GM12865 (cell line): Measurements from ENCODE around the gene TMCC1.
"Not testable (repeated sequence)": the region's sequence is repeated elsewhere in the genome, so short reads cannot be mapped to it uniquely, and the experiment has no call there.

ENCODE experiments used
- DNase-seq: peaks from one replicate; pipeline ENCODE4 v3.0.0; 2010; ENCODE audit warnings: low read depth
- H3K4me3 ChIP-seq: 2 replicates; pipeline ENCODE4 v1.5.1; 2011; ENCODE audit warnings: mild to moderate bottlenecking, low read depth, low read length, control low read depth
- TF ChIP-seq, protein P1 (sequence below): IDR thresholded peaks from 2 replicates; pipeline ENCODE4 v1.5.1; 2011; ENCODE audit warnings: low read length, control low read depth, low read depth, inconsistent platforms; ENCODE audit not compliant: insufficient read depth; ENCODE audit errors: missing control alignments

The TMCC1 gene

DNA sequence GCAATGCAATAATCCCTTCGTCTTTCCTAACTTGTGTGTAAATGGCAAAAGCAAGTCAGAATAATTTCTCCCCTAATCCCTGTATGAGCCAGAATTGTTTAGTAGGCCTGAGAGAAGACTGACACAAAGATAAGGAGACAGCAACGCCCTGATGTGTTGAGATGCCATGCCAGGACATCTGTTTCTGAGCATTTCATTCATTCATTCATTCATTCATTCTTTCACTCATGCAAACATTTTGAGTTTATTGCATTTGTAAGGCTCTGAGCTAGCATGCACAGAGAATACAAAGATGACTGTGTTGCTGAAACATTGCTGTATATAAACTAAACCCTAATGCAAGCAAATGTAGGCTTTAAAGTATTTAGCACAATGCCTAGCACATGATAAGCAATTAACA, 127.4 kb downstream of the TMCC1 start:
- H3K4me3 ChIP-seq: no peak overlapping the region
- TF ChIP-seq, protein P1, sequence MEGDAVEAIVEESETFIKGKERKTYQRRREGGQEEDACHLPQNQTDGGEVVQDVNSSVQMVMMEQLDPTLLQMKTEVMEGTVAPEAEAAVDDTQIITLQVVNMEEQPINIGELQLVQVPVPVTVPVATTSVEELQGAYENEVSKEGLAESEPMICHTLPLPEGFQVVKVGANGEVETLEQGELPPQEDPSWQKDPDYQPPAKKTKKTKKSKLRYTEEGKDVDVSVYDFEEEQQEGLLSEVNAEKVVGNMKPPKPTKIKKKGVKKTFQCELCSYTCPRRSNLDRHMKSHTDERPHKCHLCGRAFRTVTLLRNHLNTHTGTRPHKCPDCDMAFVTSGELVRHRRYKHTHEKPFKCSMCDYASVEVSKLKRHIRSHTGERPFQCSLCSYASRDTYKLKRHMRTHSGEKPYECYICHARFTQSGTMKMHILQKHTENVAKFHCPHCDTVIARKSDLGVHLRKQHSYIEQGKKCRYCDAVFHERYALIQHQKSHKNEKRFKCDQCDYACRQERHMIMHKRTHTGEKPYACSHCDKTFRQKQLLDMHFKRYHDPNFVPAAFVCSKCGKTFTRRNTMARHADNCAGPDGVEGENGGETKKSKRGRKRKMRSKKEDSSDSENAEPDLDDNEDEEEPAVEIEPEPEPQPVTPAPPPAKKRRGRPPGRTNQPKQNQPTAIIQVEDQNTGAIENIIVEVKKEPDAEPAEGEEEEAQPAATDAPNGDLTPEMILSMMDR: no peak
- no peak for DNase-seq

DNA sequence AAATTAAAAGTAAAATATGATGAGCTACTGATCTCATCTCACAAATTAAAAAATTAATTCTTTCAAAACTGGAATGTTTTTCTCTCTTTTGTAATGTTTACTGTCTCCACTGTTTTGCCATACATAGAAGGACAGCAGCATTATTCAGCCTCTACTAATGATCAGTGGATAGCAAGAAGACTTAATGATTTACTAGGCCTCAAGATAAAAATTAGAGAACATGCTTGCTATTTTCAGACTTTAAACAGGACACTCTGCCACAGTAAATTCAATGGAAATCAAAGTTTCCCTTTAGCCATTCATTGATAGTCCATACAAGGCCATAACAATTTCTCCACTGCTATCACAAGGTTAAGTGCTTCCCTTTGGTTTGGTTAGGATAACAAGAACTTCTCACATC, 129.4 kb downstream of the TMCC1 start:
- TF ChIP-seq, protein P1: no peak
- H3K4me3 ChIP-seq: no peak overlapping the region
- DNase-seq: no peak

DNA sequence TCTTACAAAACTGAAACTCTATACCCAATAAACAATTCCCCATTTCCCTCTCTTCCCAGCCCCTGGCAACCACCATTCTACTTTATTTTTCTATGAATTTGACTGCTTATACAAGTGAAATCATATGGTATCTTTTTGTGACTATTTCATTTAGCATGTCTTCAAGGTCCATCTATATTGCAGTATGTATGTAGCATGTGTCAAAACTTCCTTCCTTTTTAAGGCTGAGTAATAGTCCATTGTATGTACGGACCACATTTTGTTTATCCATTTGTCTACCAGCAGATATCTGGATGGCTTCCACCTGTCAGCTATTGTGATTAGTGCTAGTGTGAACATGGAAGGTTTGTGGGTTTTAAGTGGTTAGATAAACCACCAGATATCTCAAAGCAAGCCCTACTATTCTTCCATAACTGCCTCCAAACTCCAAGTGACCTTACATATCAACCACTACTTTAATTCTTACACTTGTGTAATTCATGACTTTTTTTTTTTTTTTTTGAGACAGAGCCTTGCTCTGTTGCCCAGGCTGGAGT, 134.7 kb downstream of the TMCC1 start:
- no peak for DNase-seq
- no peak overlapping the region for H3K4me3 ChIP-seq
- TF ChIP-seq, protein P1: no peak

DNA sequence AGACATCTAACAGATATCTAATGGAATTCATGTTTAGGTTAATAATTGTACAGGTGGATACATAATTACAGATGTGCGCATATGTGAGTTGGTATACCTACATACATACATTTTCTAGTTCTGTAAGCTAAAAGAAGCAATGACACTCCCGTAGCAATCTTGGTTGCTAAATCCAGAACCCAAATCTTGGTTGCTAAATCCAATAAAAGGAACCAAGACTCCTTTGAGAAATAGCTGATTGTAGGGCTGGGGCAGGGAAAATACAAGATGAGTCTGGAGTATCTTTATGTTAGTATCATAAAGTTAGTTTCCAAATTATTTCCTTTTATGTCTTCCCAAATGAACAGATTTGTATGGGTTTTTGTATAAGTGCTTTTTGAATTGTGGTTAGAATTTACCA, 135.2 kb downstream of the TMCC1 start:
- TF ChIP-seq, protein P1: no peak
- no peak overlapping the region for H3K4me3 ChIP-seq
- no peak for DNase-seq

DNA sequence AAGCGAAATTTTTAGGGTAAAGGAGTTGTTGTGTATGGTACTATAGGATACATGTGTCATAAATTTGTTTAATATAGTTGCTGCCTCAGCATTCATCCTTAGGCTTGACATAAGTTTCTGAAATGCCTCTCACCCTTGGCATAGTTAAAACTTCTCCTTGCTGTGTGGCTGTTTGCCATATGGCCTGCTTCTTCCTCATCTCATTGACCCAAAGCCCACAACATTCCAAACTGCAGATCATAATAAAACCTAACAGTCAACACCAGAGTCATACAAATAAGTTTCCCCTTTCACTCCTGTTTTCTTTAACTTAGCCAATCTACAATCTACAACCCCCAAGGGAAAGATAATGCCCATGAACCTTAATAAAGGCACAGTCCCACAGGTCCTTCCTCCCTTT, 136.6 kb downstream of the TMCC1 start:
- DNase-seq: no peak
- TF ChIP-seq, protein P1: no peak

DNA sequence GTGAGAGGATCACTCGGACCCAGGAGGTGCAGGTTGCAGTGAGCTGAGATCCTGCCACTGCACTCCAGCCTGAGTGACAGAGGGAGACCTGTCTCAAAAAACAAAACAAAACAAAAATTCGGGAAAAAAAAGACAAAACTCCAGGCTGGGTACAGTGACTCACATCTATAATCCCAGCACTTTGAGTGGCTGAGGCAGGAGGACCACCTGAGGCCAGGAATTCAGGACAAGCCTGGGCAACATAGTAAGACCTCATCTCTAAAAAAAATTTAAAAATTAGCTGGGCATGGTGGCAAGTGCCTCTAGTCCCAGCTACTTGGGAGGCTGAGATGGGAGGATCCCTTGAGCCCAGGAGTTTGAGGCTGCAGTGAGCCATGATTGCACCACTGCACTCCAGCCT, 142.4 kb downstream of the TMCC1 start:
- not testable (repeated sequence) for DNase-seq, H3K4me3 ChIP-seq

More for the DNA sequence above, 136.6 kb downstream of the TMCC1 start:
- no peak overlapping the region for H3K4me3 ChIP-seq

DNA sequence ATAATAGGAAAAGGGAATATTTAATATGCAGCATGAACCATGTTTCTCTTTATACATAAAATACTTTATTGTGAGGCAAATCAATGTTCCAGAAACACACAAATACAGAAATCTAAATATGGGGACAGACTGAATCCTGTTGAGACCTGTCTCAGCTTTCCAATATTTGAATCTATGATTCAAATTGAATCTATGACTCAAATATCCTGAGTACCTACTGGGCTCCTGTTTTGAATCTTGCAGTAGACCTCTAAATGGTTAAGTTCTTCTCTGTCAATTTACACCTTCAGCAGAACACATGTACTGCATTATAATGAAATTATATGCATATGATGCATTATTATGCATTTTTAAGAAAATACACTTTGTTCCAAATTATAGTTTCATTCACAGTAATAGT, 143.8 kb downstream of the TMCC1 start:
- TF ChIP-seq, protein P1: no peak
- no peak overlapping the region for H3K4me3 ChIP-seq
- peak; percentile 5 for DNase-seq
